Endothelial cell of umbilical vein (primary cell): Measurements from ENCODE around the gene SH3PXD2A. TPM values are rescaled to one million over a fixed set of nuclear protein-coding genes. Genes with fewer than 3 reads are reported as not detected.

ENCODE experiments used
- BruUV-seq: library from RNA; stranded (reverse); fragments of 400-500 nt; replicated peaks from 2 replicates; lab custom pipeline; 2021; lab: Mats Ljungman, UMichigan
- CTCF ChIA-PET: fragments of 300-600, 350-600 bp; sonication (Branson Sonifier 250); formaldehyde crosslinking; loops from one replicate; lab custom pipeline; 2021; ENCODE audit warnings: antibody characterized with exemption, inconsistent platforms; lab: Charles Lee
- POLR2A ChIA-PET: fragments of 300-600, 350-600 bp; sonication (Branson Sonifier 250); formaldehyde crosslinking; loops from one replicate; lab custom pipeline; 2021; ENCODE audit warnings: antibody characterized with exemption, inconsistent platforms; lab: Charles Lee
- DNase-seq: peaks from one replicate; pipeline ENCODE4 v3.0.0-alpha.2; 2011; ENCODE audit warnings: low read depth, low spot score
- FAIRE-seq: peaks from 2 replicates; lab custom pipeline; 2011; peaks lifted over from hg19 to GRCh38; lab: Jason Lieb, UNC
- H2AFZ ChIP-seq: 2 replicates; pipeline ENCODE4 v1.6.0; 2012; ENCODE audit warnings: low read depth, low read length, control low read depth, inconsistent platforms
- H3K27ac ChIP-seq: 2 replicates; pipeline ENCODE4 v1.5.1; 2011; ENCODE audit warnings: low read depth, mild to moderate bottlenecking, control low read depth, low read length, moderate library complexity; ENCODE audit not compliant: insufficient read depth
- H3K27me3 ChIP-seq, 2 experiments: 2 replicates each; pipeline versions ENCODE4 v1.6.0 to v1.6.1; 2011; ENCODE audit warnings: low read length in 2 of 2, mixed read lengths in 1 of 2; ENCODE audit not compliant: control insufficient read depth in 2 of 2, insufficient read depth in 2 of 2
- H3K36me3 ChIP-seq, 2 experiments: 2 replicates in 1 of 2; 3 replicates in 1 of 2; pipeline ENCODE4 v1.5.1; 2011; ENCODE audit warnings: low read length in 2 of 2, mild to moderate bottlenecking in 1 of 2, moderate library complexity in 1 of 2; ENCODE audit not compliant: control insufficient read depth in 2 of 2, insufficient read depth in 2 of 2; ENCODE audit errors: extremely low read depth in 1 of 2
- H3K4me1 ChIP-seq: 3 replicates; pipeline ENCODE4 v1.5.1; 2011; ENCODE audit warnings: mild to moderate bottlenecking, low read length; ENCODE audit not compliant: control insufficient read depth, insufficient read depth; ENCODE audit errors: extremely low read depth
- H3K4me2 ChIP-seq: 2 replicates; pipeline ENCODE4 v1.6.1; 2011; ENCODE audit warnings: low read length, control low read depth, mixed read lengths; ENCODE audit not compliant: insufficient read depth
- H3K4me3 ChIP-seq, 3 experiments: fragments of 200-600 bp in 1 of 3; sonication (generic), shearing (Covaris generic) in 1 of 3; replicated peaks in 1 of 3; 2 replicates each; pipeline ENCODE4 v1.5.1; 2011 to 2016; ENCODE audit warnings: control low read depth in 3 of 3, low read length in 3 of 3, mild to moderate bottlenecking in 2 of 3, inconsistent platforms in 1 of 3, low read depth in 1 of 3, moderate library complexity in 1 of 3; ENCODE audit not compliant: insufficient read depth in 1 of 3
- H3K79me2 ChIP-seq: 2 replicates; pipeline ENCODE4 v1.6.0; 2012; ENCODE audit warnings: low read length, inconsistent platforms; ENCODE audit not compliant: control insufficient read depth, insufficient read depth
- H3K9ac ChIP-seq: replicated peaks from 2 replicates; pipeline ENCODE3; 2011; ENCODE audit warnings: low read length, control low read depth; ENCODE audit not compliant: insufficient read depth; ENCODE audit errors: extremely low read depth
- H3K9me1 ChIP-seq: replicated peaks from 3 replicates; pipeline ENCODE4 v1.6.0; 2011; ENCODE audit warnings: mild to moderate bottlenecking, low read length; ENCODE audit not compliant: control insufficient read depth, insufficient read depth; ENCODE audit errors: extremely low read depth
- H3K9me3 ChIP-seq: replicated peaks from 2 replicates; pipeline ENCODE4 v1.5.1; 2012; ENCODE audit warnings: low read length, inconsistent platforms; ENCODE audit not compliant: control insufficient read depth, insufficient read depth
- H4K20me1 ChIP-seq: replicated peaks from 2 replicates; pipeline ENCODE3; 2011; ENCODE audit warnings: mild to moderate bottlenecking, low read length; ENCODE audit not compliant: control insufficient read depth, insufficient read depth; ENCODE audit errors: extremely low read depth
- EZH2 ChIP-seq: IDR thresholded peaks from 2 replicates; pipeline ENCODE4 v1.6.1; 2012; ENCODE audit warnings: borderline replicate concordance, low read depth, mild to moderate bottlenecking, moderate library complexity, low read length, inconsistent platforms; ENCODE audit not compliant: severe bottlenecking
- FOS ChIP-seq: IDR thresholded peaks from 2 replicates; pipeline ENCODE4 v1.6.1; 2011; ENCODE audit warnings: mild to moderate bottlenecking, low read length, moderate library complexity, borderline replicate concordance; ENCODE audit not compliant: insufficient read depth
- GATA2 ChIP-seq: IDR thresholded peaks from 2 replicates; pipeline ENCODE4 v1.7.0; 2011; ENCODE audit warnings: low read depth, mild to moderate bottlenecking, moderate library complexity, mixed read lengths, low read length; ENCODE audit not compliant: insufficient read length, insufficient read depth
- JUN ChIP-seq: IDR thresholded peaks from 2 replicates; pipeline ENCODE4 v1.6.1; 2011; ENCODE audit warnings: borderline replicate concordance, low read depth; ENCODE audit not compliant: insufficient read length, insufficient read depth
- MYC ChIP-seq: IDR thresholded peaks from one replicate; pipeline ENCODE4 v1.6.1; 2011; ENCODE audit warnings: mild to moderate bottlenecking, low read depth, low read length
- POLR2A ChIP-seq: IDR thresholded peaks from 2 replicates; pipeline ENCODE4 v1.6.1; 2012; ENCODE audit warnings: low read depth, mild to moderate bottlenecking, control low read depth, low read length
- POLR2AphosphoS5 ChIP-seq: IDR thresholded peaks from 2 replicates; pipeline ENCODE4 v1.6.1; 2012; ENCODE audit warnings: low read depth, mild to moderate bottlenecking, control low read depth, low read length, moderate library complexity; ENCODE audit not compliant: insufficient read depth
- dilution Hi-C: fragments of 300-500 bp; cut with MboI; formaldehyde crosslinking; loops from one replicate; pipeline ENCODE4 v1.15.0; 2019; ENCODE audit warnings: low sequenced_read_pairs; ENCODE audit not compliant: extremely low pct_ligation_motif_present
- intact Hi-C: fragments of 100-400 bp; cut with micrococcal nuclease; formaldehyde crosslinking; loops from one replicate; pipeline ENCODE4 v1.10.0; 2022
- polyA plus RNA-seq, 4 experiments: library from polyadenylated mRNA; depleted of rRNA in 3 of 4; stranded (reverse) in 3 of 4; unstranded in 1 of 4; fragments of >200 nt; gene quantifications; 2 replicates each; pipeline versions ENCODE4 v1.2.1 to v1.2.3, GENCODE V29; 2011 to 2012; ENCODE audit warnings: missing spikeins in 1 of 4
- total RNA-seq: library from RNA; stranded (reverse); gene quantifications from 2 replicates; pipeline ENCODE4 v1.2.3, GENCODE V29; 2021
- TF ChIP-seq, protein P1 (sequence below), 2 donors: IDR thresholded peaks; 1 replicate in 1 of 2; 2 replicates in 1 of 2; pipeline ENCODE4 v1.5.1; 2011; ENCODE audit warnings: low read length in 2 of 2, mild to moderate bottlenecking in 2 of 2, moderate library complexity in 2 of 2, control low read depth in 1 of 2, inconsistent platforms in 1 of 2, low read depth in 1 of 2; ENCODE audit not compliant: insufficient read depth in 1 of 2; ENCODE audit errors: extremely low read depth in 1 of 2
- TF ChIP-seq, protein P2 (sequence below): IDR thresholded peaks from 2 replicates; pipeline ENCODE4 v1.6.1; 2011; ENCODE audit not compliant: insufficient read depth, insufficient read length

The SH3PXD2A gene
- total and polyA plus RNA-seq, 2 donors (not counting 3 experiments of a cell fraction or from before 2014, with no cell fraction given), result 1.4 to 5.1 TPM

DNA sequence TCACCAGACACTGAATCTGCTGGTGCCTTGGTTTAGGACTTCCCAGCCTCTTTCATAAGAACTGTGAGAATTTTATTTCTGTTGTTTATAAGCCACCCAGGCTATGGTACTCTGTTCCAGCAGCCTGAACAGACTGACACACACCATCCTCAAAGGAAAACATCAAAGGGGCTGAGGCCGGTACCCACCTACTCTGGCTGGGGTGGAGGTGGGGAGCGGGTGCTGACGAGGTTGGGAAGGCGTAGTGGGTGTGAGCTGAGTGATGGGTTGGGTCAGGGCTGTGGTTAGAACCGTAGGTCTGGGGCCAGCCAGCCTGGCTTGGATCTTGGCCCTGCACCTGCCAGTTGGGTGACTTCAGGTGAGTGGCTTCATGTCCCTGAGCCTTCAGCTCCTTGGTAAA lies 136.3 kb downstream of the SH3PXD2A start:
- FAIRE-seq (no peak), DNase-seq (no peak)
- H3K4me2 ChIP-seq, result no peak overlapping the region
- intact Hi-C loops (no loop called here), dilution Hi-C loops (loop anchor here (25.0 kb wide), 1 partner anchor 143 kb away; the partner anchor contains the start of gene SH3PXD2A)
- H3K27me3 ChIP-seq, result no peaks in the 10 kb centered on the region
- H3K9me1 ChIP-seq, result no peaks in the 10 kb centered on the region
- ChIA-PET POLR2A (no interaction called here), CTCF (interaction anchor here (1.6 kb wide), 2 partner anchors 45 to 136 kb away, joined by 4 to 6 read pairs; partner anchors contain the start of gene SH3PXD2A)
- no peaks in the 10 kb centered on the region for H3K9me3 ChIP-seq
- BruUV-seq, result no TSS peak
- TF ChIP-seq, protein P1, sequence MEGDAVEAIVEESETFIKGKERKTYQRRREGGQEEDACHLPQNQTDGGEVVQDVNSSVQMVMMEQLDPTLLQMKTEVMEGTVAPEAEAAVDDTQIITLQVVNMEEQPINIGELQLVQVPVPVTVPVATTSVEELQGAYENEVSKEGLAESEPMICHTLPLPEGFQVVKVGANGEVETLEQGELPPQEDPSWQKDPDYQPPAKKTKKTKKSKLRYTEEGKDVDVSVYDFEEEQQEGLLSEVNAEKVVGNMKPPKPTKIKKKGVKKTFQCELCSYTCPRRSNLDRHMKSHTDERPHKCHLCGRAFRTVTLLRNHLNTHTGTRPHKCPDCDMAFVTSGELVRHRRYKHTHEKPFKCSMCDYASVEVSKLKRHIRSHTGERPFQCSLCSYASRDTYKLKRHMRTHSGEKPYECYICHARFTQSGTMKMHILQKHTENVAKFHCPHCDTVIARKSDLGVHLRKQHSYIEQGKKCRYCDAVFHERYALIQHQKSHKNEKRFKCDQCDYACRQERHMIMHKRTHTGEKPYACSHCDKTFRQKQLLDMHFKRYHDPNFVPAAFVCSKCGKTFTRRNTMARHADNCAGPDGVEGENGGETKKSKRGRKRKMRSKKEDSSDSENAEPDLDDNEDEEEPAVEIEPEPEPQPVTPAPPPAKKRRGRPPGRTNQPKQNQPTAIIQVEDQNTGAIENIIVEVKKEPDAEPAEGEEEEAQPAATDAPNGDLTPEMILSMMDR (IDR thresholded peaks at IDR 0.05; ENCODE audit: extremely low read depth in 1 of 2, insufficient read depth in 1 of 2, low read depth in 1 of 2, low read length in 2 of 2), result no peak
- no peak for TF ChIP-seq MYC
- H3K27ac ChIP-seq, result no peak overlapping the region
- no peak overlapping the region for H3K4me3 ChIP-seq
- H4K20me1 ChIP-seq, result no peaks in the 10 kb centered on the region
- H3K36me3 ChIP-seq, result no peaks in the 10 kb centered on the region
- H3K4me1 ChIP-seq, result no peaks in the 10 kb centered on the region
- no peak overlapping the region for H3K9ac ChIP-seq
- no peaks in the 10 kb centered on the region for H3K79me2 ChIP-seq
- H2AFZ ChIP-seq, result no peak overlapping the region

DNA sequence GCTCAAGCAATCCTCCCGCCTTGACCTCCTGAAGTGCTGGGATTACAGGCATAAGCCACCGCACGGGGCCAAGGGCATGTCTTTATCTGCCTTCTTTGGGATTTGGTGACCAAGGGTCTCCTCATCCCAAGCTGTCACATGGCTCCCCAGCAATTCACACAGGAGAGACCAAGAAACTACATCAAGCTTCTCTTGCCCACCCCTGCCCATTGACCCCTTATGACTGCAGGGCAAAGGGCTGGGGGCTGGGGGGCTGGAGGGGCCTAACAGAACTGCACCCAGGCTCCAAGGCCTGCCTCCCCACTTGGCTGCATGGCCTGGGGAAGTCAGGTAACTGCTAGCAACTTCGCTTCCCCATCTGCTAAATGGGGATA lies 137.1 kb downstream of the SH3PXD2A start:
- Histone ChIP-seq H3K36me3 (no peaks in the 10 kb centered on the region), H3K9me1 (no peaks in the 10 kb centered on the region), H3K9me3 (no peaks in the 10 kb centered on the region), H3K9ac (no peak overlapping the region), H3K4me1 (no peaks in the 10 kb centered on the region), H3K79me2 (no peaks in the 10 kb centered on the region), H4K20me1 (no peaks in the 10 kb centered on the region), H2AFZ (no peak overlapping the region), H3K27ac (no peak overlapping the region), H3K27me3 (no peaks in the 10 kb centered on the region), H3K4me3 (no peak overlapping the region), H3K4me2 (no peak overlapping the region)
- TF ChIP-seq, protein P1 (IDR thresholded peaks at IDR 0.05; ENCODE audit: extremely low read depth in 1 of 2, insufficient read depth in 1 of 2, low read depth in 1 of 2, low read length in 2 of 2), result no peak
- no peak for TF ChIP-seq POLR2AphosphoS5
- TF ChIP-seq JUN, result no peak
- TF ChIP-seq FOS, result no peak
- no peak for TF ChIP-seq GATA2
- TF ChIP-seq EZH2, result no peak
- no peak for TF ChIP-seq POLR2A
- TF ChIP-seq, protein P2, sequence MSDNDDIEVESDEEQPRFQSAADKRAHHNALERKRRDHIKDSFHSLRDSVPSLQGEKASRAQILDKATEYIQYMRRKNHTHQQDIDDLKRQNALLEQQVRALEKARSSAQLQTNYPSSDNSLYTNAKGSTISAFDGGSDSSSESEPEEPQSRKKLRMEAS, result no peak
- TF ChIP-seq MYC, result no peak
- dilution Hi-C loops, result loop anchor here (25.0 kb wide), 1 partner anchor 144 kb away; the partner anchor contains the start of gene SH3PXD2A
- intact Hi-C loops, result no loop called here
- FAIRE-seq (no peak), DNase-seq (no peak)
- POLR2A ChIA-PET, result no interaction called here
- CTCF ChIA-PET, result interaction anchor here (1.1 to 1.6 kb wide), 4 partner anchors 11 to 140 kb away, joined by 3 to 6 read pairs (median 4); partner anchors contain the start of gene SH3PXD2A
- no TSS peak for BruUV-seq
